HuH-7.5 (cell line): ENCODE results near the gene KIF9.
"Not testable (repeated sequence)": the region's sequence is repeated elsewhere in the genome, so short reads cannot be mapped to it uniquely, and the experiment has no call there.

Experiments used
- DNase-seq: peaks from one replicate; pipeline ENCODE4 v3.0.0; 2011; ENCODE audit warnings: low spot score

Gene KIF9

GRCh38 chr3:47293822-47294221, 11.2 kb upstream of the KIF9 start:
- DNase-seq: no peak

GRCh38 chr3:47291754-47292420, 9.3 kb upstream of the KIF9 start:
- not testable (repeated sequence) for DNase-seq

GRCh38 chr3:47291158-47291753, 8.7 kb upstream of the KIF9 start:
- no peak for DNase-seq

- DNase-seq: no peak
Measured at GRCh38 chr3:47288966-47289910, 6.6 kb upstream of the KIF9 start.

- no peak for DNase-seq
Measured at GRCh38 chr3:47283591-47284364, 1.2 kb upstream of the KIF9 start.

DNA sequence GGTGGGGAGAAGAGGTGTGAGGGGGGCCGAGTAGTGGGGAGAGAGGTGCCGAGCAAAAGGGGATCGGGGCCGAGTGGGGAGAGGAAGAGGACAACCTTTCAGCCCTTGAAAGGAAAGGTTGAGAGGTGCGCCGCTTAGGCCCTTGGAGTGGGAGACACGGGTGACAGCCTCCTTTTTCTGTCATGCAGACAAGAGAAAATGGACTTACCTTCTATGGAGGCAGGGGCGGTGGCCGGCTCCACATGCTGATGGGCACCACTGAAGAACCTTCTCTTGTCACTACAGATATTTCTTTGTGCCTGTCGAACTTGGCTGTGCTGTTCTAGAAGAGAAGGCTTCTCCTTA, 566 bp upstream of the KIF9 start:
- DNase-seq: no peak

DNA sequence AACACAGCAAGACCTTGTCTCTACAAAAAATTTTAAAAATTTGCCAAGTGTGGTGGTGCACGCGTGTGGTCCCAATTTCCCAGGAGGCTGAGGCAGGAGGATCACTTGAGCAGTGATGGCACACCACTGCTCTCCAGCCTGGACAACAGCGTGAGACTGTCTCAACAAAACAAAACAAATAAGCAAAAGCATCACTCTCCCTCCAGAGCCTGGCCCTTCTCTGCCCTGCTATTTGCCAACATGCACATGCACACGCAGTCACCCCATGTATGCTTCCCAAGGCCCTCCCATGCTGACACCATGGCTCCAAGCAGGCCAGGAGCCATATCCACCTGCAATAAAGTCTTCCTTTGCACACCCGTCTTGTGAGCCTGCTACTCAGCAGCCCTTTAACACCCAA, 2.1 kb downstream of the KIF9 start:
- no peak for DNase-seq

GRCh38 chr3:47276558-47276957, 6.0 kb downstream of the KIF9 start:
- no peak for DNase-seq

- no peak for DNase-seq
Measured at GRCh38 chr3:47274652-47275051, 7.9 kb downstream of the KIF9 start.

GRCh38 chr3:47273564-47273963, 9.0 kb downstream of the KIF9 start:
- no peak for DNase-seq

DNA sequence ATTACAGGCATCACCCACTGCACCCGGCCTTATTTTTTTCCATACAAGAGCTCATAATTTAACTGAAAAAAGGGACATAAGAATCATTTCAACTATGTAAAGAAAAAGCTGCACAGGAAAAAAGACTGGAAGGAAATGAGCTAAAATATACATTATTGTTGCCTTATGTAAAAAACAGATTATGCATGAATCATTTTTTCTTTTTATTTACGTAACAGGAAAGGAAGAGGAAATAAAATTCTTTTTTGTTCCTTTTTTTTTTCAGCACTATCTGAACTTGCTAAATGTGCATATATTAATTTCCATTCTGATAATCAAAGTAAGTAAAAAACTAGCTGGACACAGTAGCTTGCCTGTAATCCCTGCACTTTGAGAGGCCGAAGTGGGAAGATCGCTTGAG, 12.1 kb downstream of the KIF9 start:
- DNase-seq: no peak

DNA sequence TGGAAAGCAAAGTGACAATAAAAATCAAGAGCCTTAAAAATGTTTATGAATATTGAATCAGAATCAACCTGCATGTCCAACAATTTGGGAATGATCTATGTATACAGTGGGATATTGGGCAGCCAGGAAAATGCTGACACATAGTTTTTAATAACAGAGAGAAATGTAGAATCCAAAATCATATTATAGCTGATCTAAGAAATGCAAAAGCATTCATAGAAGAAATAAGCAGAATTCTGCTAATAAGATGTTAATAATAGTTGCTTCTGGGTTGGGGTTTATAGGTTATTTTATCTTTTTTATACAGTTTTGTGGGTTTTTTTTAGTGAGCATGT, 15.1 kb downstream of the KIF9 start:
- DNase-seq: no peak

GRCh38 chr3:47266709-47267489, 15.7 kb downstream of the KIF9 start:
- no peak for DNase-seq

- DNase-seq: no peak
Measured at GRCh38 chr3:47265725-47266428, 16.7 kb downstream of the KIF9 start.

GRCh38 chr3:47265008-47265407, 17.6 kb downstream of the KIF9 start:
- DNase-seq: no peak

DNA sequence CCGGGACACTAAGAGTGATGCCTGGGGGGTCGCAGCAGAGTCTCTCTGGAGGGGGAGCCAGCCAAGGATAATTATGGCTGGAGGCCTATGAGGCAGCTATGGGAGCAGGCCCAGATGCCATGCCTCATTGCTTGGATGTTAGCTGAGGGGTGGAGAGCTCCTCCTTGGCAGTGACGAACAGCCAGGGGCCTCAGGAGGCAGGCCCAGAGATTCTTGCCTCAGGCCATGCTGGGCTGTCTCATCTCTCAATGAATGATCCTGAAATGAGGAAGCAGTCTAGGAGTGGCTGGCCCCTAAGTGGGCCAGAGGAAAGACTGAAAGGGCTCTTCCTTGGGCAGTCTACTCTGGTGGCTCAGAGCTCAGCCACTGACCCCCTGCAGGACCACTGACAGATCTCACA, 21.3 kb downstream of the KIF9 start:
- DNase-seq: no peak

DNA sequence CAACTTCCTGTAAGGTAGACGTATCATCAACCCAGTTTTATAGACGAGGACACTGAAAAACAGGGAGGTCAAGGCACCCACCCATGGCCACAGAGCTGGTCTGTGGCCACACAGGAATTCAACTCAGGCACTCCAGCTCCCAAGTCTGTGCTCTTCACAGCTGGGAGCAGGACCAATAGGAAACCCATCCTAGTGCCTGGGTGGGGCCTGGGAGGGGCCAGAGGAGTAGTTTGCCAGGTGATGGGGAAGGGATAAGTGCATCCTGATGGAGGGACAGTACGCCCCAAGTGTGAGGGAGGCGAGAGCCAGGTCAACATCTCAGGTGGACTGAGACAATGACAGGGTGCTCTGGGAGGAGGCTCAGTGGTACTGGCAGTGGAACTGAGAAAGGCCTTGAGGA, 22.0 kb downstream of the KIF9 start:
- DNase-seq: no peak

DNA sequence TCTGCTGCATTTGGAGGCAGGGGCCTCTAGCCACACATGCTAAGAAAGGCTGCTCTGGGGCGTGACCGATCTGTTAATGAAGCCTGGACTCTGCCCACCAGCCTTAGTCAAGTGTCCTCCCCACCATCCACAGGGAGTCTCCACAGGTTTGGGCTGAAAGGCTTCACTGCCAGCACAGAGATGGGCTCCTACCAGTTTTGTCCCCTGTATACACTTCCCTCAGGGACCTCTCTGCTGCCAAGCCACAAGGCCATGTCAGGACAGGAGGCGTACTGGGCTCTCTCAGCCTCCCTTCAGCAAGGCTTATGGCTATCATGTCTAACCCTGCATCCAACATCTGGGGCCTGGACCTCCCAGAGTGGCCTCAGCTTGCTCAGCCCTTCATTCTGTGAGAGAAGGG, 23.5 kb downstream of the KIF9 start:
- peak; percentile 36 for DNase-seq

- not testable (repeated sequence) for DNase-seq
Measured at GRCh38 chr3:47256331-47256730, 26.3 kb downstream of the KIF9 start.

GRCh38 chr3:47251689-47252088, 30.9 kb downstream of the KIF9 start:
- DNase-seq: no peak

- not testable (repeated sequence) for DNase-seq
Measured at GRCh38 chr3:47251085-47251484, 31.5 kb downstream of the KIF9 start.
